WTC11 (cell line): ENCODE measurements around the gene NECTIN3. TPM values are rescaled to one million over a fixed set of nuclear protein-coding genes. Genes with fewer than 3 reads are reported as not detected.

Source experiments
- ATAC-seq: fragments of 200-7000 bp; cut with Tn5 transposase; 2 replicates; pipeline ENCODE4 v1.10.0; 2021; ENCODE audit warnings: mild to moderate bottlenecking, moderate library complexity
- CTCF ChIA-PET: fragments of 300-600 bp; sonication (Branson Sonifier 250); formaldehyde crosslinking; loops from one replicate; lab custom pipeline; 2021; ENCODE audit warnings: antibody characterized with exemption; lab: Charles Lee
- POLR2A ChIA-PET: fragments of 350-600 bp; sonication (Branson Sonifier 250); formaldehyde crosslinking; loops from one replicate; lab custom pipeline; 2021; ENCODE audit warnings: antibody characterized with exemption; lab: Charles Lee
- DNase-seq: peaks from one replicate; pipeline ENCODE4 v3.0.0; 2021; ENCODE audit warnings: low spot score
- H3K27ac Mint-ChIP-seq: 2 replicates; pipeline ENCODE4 v1.8.0; 2021; ENCODE audit warnings: mixed read lengths
- H3K27me3 Mint-ChIP-seq: 2 replicates; pipeline ENCODE4 v1.8.0; 2021; ENCODE audit warnings: low read depth, mild to moderate bottlenecking, moderate library complexity, mixed read lengths
- H3K36me3 Mint-ChIP-seq: 2 replicates; pipeline ENCODE4 v1.8.0; 2021; ENCODE audit warnings: mixed read lengths
- H3K4me1 Mint-ChIP-seq: 2 replicates; pipeline ENCODE4 v1.8.0; 2022; ENCODE audit warnings: mixed read lengths
- H3K4me3 Mint-ChIP-seq: 2 replicates; pipeline ENCODE4 v1.8.0; 2021; ENCODE audit warnings: mild to moderate bottlenecking, moderate library complexity, mixed read lengths
- H3K9me3 Mint-ChIP-seq: 2 replicates; pipeline ENCODE4 v1.8.0; 2021; ENCODE audit warnings: mixed read lengths
- AR ChIP-seq: fragments of 250-450 bp; sonication (Bioruptor Pico); IDR thresholded peaks from 2 replicates; pipeline ENCODE4 v1.9.0; 2021; ENCODE audit warnings: mild to moderate bottlenecking
- E2F4 ChIP-seq: sonication (generic); formaldehyde crosslinking; IDR thresholded peaks from 2 replicates; pipeline ENCODE4 v1.8.1; 2022; ENCODE audit warnings: low read depth, mild to moderate bottlenecking, moderate library complexity, missing genetic modification reagents, borderline replicate concordance
- EMX1 ChIP-seq: fragments of 250-450 bp; sonication (Bioruptor Pico); IDR thresholded peaks from 2 replicates; pipeline ENCODE4 v1.8.0; 2021; ENCODE audit warnings: mild to moderate bottlenecking
- ERG ChIP-seq: fragments of 250-450 bp; sonication (Bioruptor Pico); IDR thresholded peaks from 2 replicates; pipeline ENCODE4 v1.8.0; 2021; ENCODE audit warnings: mild to moderate bottlenecking
- ETV6 ChIP-seq: sonication (generic); formaldehyde crosslinking; IDR thresholded peaks from 2 replicates; pipeline ENCODE4 v1.8.1; 2022; ENCODE audit warnings: mild to moderate bottlenecking, missing genetic modification reagents
- HMGA2 ChIP-seq: fragments of 250-450 bp; sonication (Bioruptor Pico); IDR thresholded peaks from 2 replicates; pipeline ENCODE4 v1.4.0; 2021; ENCODE audit warnings: mild to moderate bottlenecking, moderate library complexity
- JUN ChIP-seq: sonication (generic); formaldehyde crosslinking; IDR thresholded peaks from 2 replicates; pipeline ENCODE4 v1.8.0; 2023; ENCODE audit warnings: mild to moderate bottlenecking, missing genetic modification reagents
- MAX ChIP-seq: sonication (generic); formaldehyde crosslinking; IDR thresholded peaks from 2 replicates; pipeline ENCODE4 v1.8.0; 2022; ENCODE audit warnings: mild to moderate bottlenecking, missing genetic modification reagents
- NR2C2 ChIP-seq: sonication (generic); formaldehyde crosslinking; IDR thresholded peaks from 2 replicates; pipeline ENCODE4 v1.8.0; 2022; ENCODE audit warnings: mild to moderate bottlenecking, missing genetic modification reagents
- PRDM15 ChIP-seq: sonication (generic); formaldehyde crosslinking; IDR thresholded peaks from 2 replicates; pipeline ENCODE4 v1.8.0; 2022; ENCODE audit warnings: missing genetic modification reagents
- RELA ChIP-seq: sonication (generic); formaldehyde crosslinking; IDR thresholded peaks from 2 replicates; pipeline ENCODE4 v1.8.1; 2022; ENCODE audit warnings: missing genetic modification reagents, mild to moderate bottlenecking, borderline replicate concordance
- SMAD3 ChIP-seq: sonication (generic); formaldehyde crosslinking; IDR thresholded peaks from 2 replicates; pipeline ENCODE4 v1.8.0; 2022; ENCODE audit warnings: missing genetic modification reagents, mild to moderate bottlenecking, borderline replicate concordance
- TEAD4 ChIP-seq: sonication (generic); formaldehyde crosslinking; IDR thresholded peaks from 2 replicates; pipeline ENCODE4 v1.8.0; 2022; ENCODE audit warnings: mild to moderate bottlenecking, missing genetic modification reagents
- TP53 ChIP-seq: sonication (generic); formaldehyde crosslinking; IDR thresholded peaks from 2 replicates; pipeline ENCODE4 v1.8.1; 2023; ENCODE audit warnings: mild to moderate bottlenecking, missing genetic modification reagents
- USF1 ChIP-seq: sonication (generic); formaldehyde crosslinking; IDR thresholded peaks from 2 replicates; pipeline ENCODE4 v1.8.0; 2022; ENCODE audit warnings: mild to moderate bottlenecking, missing genetic modification reagents
- ZBTB43 ChIP-seq: sonication (generic); formaldehyde crosslinking; IDR thresholded peaks from 2 replicates; pipeline ENCODE4 v1.8.1; 2023; ENCODE audit warnings: mild to moderate bottlenecking, missing genetic modification reagents
- total RNA-seq: library from RNA; stranded (reverse); gene quantifications from 3 replicates; pipeline ENCODE4 v1.2.3, GENCODE V29; 2021

NECTIN3 gene
- total RNA-seq, 1 experiment from 2014 or later = 24.8 TPM

GRCh38 chr3:111035902-111036301, 35.7 kb upstream of the NECTIN3 start (continued):
- no peak for TF ChIP-seq PRDM15 (CRISPR knock-in tag)
- no peak for TF ChIP-seq ETV6

GRCh38 chr3:111040959-111041358, 30.7 kb upstream of the NECTIN3 start:
- CTCF ChIA-PET = no interaction called here
- peaks cover 59% of the 10 kb centered on the region for H3K36me3 Mint-ChIP-seq
- ATAC-seq = no peak

More at GRCh38 chr3:111040959-111041358, 30.7 kb upstream of the NECTIN3 start:
- peaks cover 70% of the 10 kb centered on the region for H3K9me3 Mint-ChIP-seq
- H3K4me1 Mint-ChIP-seq = peaks cover 12% of the 10 kb centered on the region
- TF ChIP-seq E2F4 (CRISPR knock-in tag) = no peak
- TF ChIP-seq RELA (CRISPR knock-in tag) = no peak
- TF ChIP-seq USF1 (CRISPR knock-in tag) = no peak
- TF ChIP-seq TP53 (CRISPR knock-in tag) = no peak
- no peak for TF ChIP-seq AR (CRISPR knock-in tag)
- TF ChIP-seq SMAD3 (CRISPR knock-in tag) = no peak
- no peak for TF ChIP-seq JUN (CRISPR knock-in tag)
- no peak for TF ChIP-seq ERG (CRISPR knock-in tag)
- no peak for TF ChIP-seq HMGA2 (CRISPR knock-in tag)
- TF ChIP-seq EMX1 (CRISPR knock-in tag) = no peak
- TF ChIP-seq MAX (CRISPR knock-in tag) = no peak
- no peak for TF ChIP-seq NR2C2 (CRISPR knock-in tag)
- TF ChIP-seq ZBTB43 (CRISPR knock-in tag) = no peak
- TF ChIP-seq TEAD4 (CRISPR knock-in tag) = no peak
- DNase-seq = no peak
- H3K4me3 Mint-ChIP-seq = no peak overlapping the region
- H3K27ac Mint-ChIP-seq = no peak overlapping the region
- peaks cover 3% of the 10 kb centered on the region for H3K27me3 Mint-ChIP-seq
- POLR2A ChIA-PET = no interaction called here
